Fibroblast of lung (primary cell): Measurements from ENCODE around the gene METTL5.

Source experiments
- CTCF ChIP-seq, 2 donors: IDR thresholded peaks in 1 of 2; conservative IDR thresholded peaks in 1 of 2; 1 replicate in 1 of 2; 2 replicates in 1 of 2; pipeline ENCODE4 v1.5.1; 2011 to 2012; ENCODE audit warnings: low read length in 2 of 2, control low read depth in 1 of 2, inconsistent platforms in 1 of 2, low read depth in 1 of 2, mild to moderate bottlenecking in 1 of 2
- EZH2 ChIP-seq: IDR thresholded peaks from 2 replicates; pipeline ENCODE4 v1.5.1; 2012; ENCODE audit warnings: low read length, control low read depth, mild to moderate bottlenecking; ENCODE audit errors: missing control alignments

DNA sequence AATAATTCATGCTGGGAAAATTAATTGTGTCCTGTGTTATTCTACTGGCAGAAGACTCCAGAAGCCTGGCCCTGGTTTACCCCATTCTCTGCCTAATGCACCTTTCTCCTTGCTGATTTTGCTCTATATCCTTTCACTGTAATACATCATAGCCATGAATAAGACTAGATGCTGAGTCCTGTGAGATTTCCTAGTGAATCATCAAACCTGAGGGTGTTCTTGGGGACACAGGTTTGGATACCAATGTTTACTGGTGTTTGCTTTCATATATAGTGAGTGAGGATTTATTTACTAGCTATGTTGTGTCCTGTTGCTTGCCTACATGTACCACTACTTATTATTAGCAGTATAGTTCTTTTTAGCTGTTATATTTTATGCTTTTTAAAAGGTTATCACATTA is 6.5 kb downstream of the METTL5 start:
- no peak for TF ChIP-seq EZH2
- no peak for TF ChIP-seq CTCF (conservative IDR thresholded peaks at IDR 0.05 in 1 of 2, IDR thresholded peaks at IDR 0.05 in 1 of 2; ENCODE audit: low read depth in 1 of 2, low read length in 2 of 2)
